Measurements from ENCODE around the gene RBM46.

Gene RBM46

GRCh38 chr4:154781126-154781982 is at the start of gene RBM46:
TSS of gene RBM46 (plus strand) at chr4:154781272. CDS start at chr4:154796753, 15,481 bp downstream.
- TF ChIP-seq ZBTB7A (IDR thresholded peaks at IDR 0.05; ENCODE audit: low read depth) = no peak
- no peak for TF ChIP-seq USF1 (IDR thresholded peaks at IDR 0.05)
- TF ChIP-seq EP300 (IDR thresholded peaks at IDR 0.05; ENCODE audit: borderline replicate concordance) = no peak
- TF ChIP-seq FOXM1 (IDR thresholded peaks at IDR 0.05; ENCODE audit: borderline replicate concordance, low read depth) = no peak
- TF ChIP-seq TEAD4 (IDR thresholded peaks at IDR 0.05) = no peak
- TF ChIP-seq EGR1 (IDR thresholded peaks at IDR 0.05) = no peak
- no peak for TF ChIP-seq NFIC (IDR thresholded peaks at IDR 0.05)
- no peak for TF ChIP-seq REST (IDR thresholded peaks at IDR 0.05; ENCODE audit: low read depth)
- TF ChIP-seq RAD21 (IDR thresholded peaks at IDR 0.05; ENCODE audit: low read depth) = no peak
- TF ChIP-seq CREB1 (IDR thresholded peaks at IDR 0.05; ENCODE audit: low read depth) = no peak
- no peak for TF ChIP-seq CEBPB (IDR thresholded peaks at IDR 0.05)
- no peak for TF ChIP-seq MAX (IDR thresholded peaks at IDR 0.05)
- no peak for TF ChIP-seq TAF1 (IDR thresholded peaks at IDR 0.05; ENCODE audit: low read depth)
- no peak for TF ChIP-seq YY1 (IDR thresholded peaks at IDR 0.05; ENCODE audit: low read depth)
- TF ChIP-seq TCF12 (IDR thresholded peaks at IDR 0.05; ENCODE audit: low read depth) = no peak

GRCh38 chr4:154731756-154732155 is 49.3 kb upstream of the RBM46 start:
- TF ChIP-seq ZBTB7A (IDR thresholded peaks at IDR 0.05; ENCODE audit: low read depth) = no peak

- no peak for TF ChIP-seq EGR1 (IDR thresholded peaks at IDR 0.05)
- TF ChIP-seq YY1 (IDR thresholded peaks at IDR 0.05; ENCODE audit: low read depth) = no peak
- no peak for TF ChIP-seq FOXM1 (IDR thresholded peaks at IDR 0.05; ENCODE audit: borderline replicate concordance, low read depth)
- TF ChIP-seq TCF12 (IDR thresholded peaks at IDR 0.05; ENCODE audit: low read depth) = no peak
- TF ChIP-seq NFIC (IDR thresholded peaks at IDR 0.05) = no peak
- TF ChIP-seq ZBTB7A (IDR thresholded peaks at IDR 0.05; ENCODE audit: low read depth) = no peak
- TF ChIP-seq RAD21 (IDR thresholded peaks at IDR 0.05; ENCODE audit: low read depth) = no peak
- no peak for TF ChIP-seq REST (IDR thresholded peaks at IDR 0.05; ENCODE audit: low read depth)
- no peak for TF ChIP-seq TEAD4 (IDR thresholded peaks at IDR 0.05)
- TF ChIP-seq EP300 (IDR thresholded peaks at IDR 0.05; ENCODE audit: borderline replicate concordance) = no peak
- TF ChIP-seq USF1 (IDR thresholded peaks at IDR 0.05) = no peak
- TF ChIP-seq TAF1 (IDR thresholded peaks at IDR 0.05; ENCODE audit: low read depth) = no peak
- TF ChIP-seq MAX (IDR thresholded peaks at IDR 0.05) = no peak
- TF ChIP-seq CREB1 (IDR thresholded peaks at IDR 0.05; ENCODE audit: low read depth) = no peak
- TF ChIP-seq CEBPB (IDR thresholded peaks at IDR 0.05) = no peak
Measured at GRCh38 chr4:154732669-154733068, 48.4 kb upstream of the RBM46 start.

GRCh38 chr4:154736770-154737169 is 44.3 kb upstream of the RBM46 start:
- TF ChIP-seq CREB1 (IDR thresholded peaks at IDR 0.05; ENCODE audit: low read depth) (no peak), TCF12 (IDR thresholded peaks at IDR 0.05; ENCODE audit: low read depth) (no peak), CEBPB (IDR thresholded peaks at IDR 0.05) (no peak), YY1 (IDR thresholded peaks at IDR 0.05; ENCODE audit: low read depth) (no peak)

GRCh38 chr4:154738426-154738825 is 42.6 kb upstream of the RBM46 start:
- TF ChIP-seq TCF12 (IDR thresholded peaks at IDR 0.05; ENCODE audit: low read depth) = no peak
- TF ChIP-seq TEAD4 (IDR thresholded peaks at IDR 0.05) = no peak
- no peak for TF ChIP-seq RAD21 (IDR thresholded peaks at IDR 0.05; ENCODE audit: low read depth)
- TF ChIP-seq EP300 (IDR thresholded peaks at IDR 0.05; ENCODE audit: borderline replicate concordance) = no peak
- no peak for TF ChIP-seq MAX (IDR thresholded peaks at IDR 0.05)
- TF ChIP-seq FOXM1 (IDR thresholded peaks at IDR 0.05; ENCODE audit: borderline replicate concordance, low read depth) = no peak
- TF ChIP-seq USF1 (IDR thresholded peaks at IDR 0.05) = no peak
- no peak for TF ChIP-seq REST (IDR thresholded peaks at IDR 0.05; ENCODE audit: low read depth)
- TF ChIP-seq NFIC (IDR thresholded peaks at IDR 0.05) = no peak
- no peak for TF ChIP-seq ZBTB7A (IDR thresholded peaks at IDR 0.05; ENCODE audit: low read depth)
- no peak for TF ChIP-seq TAF1 (IDR thresholded peaks at IDR 0.05; ENCODE audit: low read depth)
- TF ChIP-seq EGR1 (IDR thresholded peaks at IDR 0.05) = no peak

All from Ishikawa (cell line).